Endothelial cell of umbilical vein (primary cell): ENCODE measurements around the gene SPEM1. TPM values are rescaled to one million over a fixed set of nuclear protein-coding genes. Genes with fewer than 3 reads are reported as not detected.

ENCODE experiments used
- BruUV-seq: library from RNA; stranded (reverse); fragments of 400-500 nt; replicated peaks from 2 replicates; lab custom pipeline; 2021; lab: Mats Ljungman, UMichigan
- CTCF ChIA-PET: fragments of 300-600, 350-600 bp; sonication (Branson Sonifier 250); formaldehyde crosslinking; loops from one replicate; lab custom pipeline; 2021; ENCODE audit warnings: antibody characterized with exemption, inconsistent platforms; lab: Charles Lee
- POLR2A ChIA-PET: fragments of 300-600, 350-600 bp; sonication (Branson Sonifier 250); formaldehyde crosslinking; loops from one replicate; lab custom pipeline; 2021; ENCODE audit warnings: antibody characterized with exemption, inconsistent platforms; lab: Charles Lee
- DNase-seq: peaks from one replicate; pipeline ENCODE4 v3.0.0-alpha.2; 2011; ENCODE audit warnings: low read depth, low spot score
- FAIRE-seq: peaks from 2 replicates; lab custom pipeline; 2011; peaks lifted over from hg19 to GRCh38; lab: Jason Lieb, UNC
- H2AFZ ChIP-seq: 2 replicates; pipeline ENCODE4 v1.6.0; 2012; ENCODE audit warnings: low read depth, low read length, control low read depth, inconsistent platforms
- H3K27ac ChIP-seq: 2 replicates; pipeline ENCODE4 v1.5.1; 2011; ENCODE audit warnings: low read depth, mild to moderate bottlenecking, control low read depth, low read length, moderate library complexity; ENCODE audit not compliant: insufficient read depth
- H3K27me3 ChIP-seq, 2 experiments: 2 replicates each; pipeline versions ENCODE4 v1.6.0 to v1.6.1; 2011; ENCODE audit warnings: low read length in 2 of 2, mixed read lengths in 1 of 2; ENCODE audit not compliant: control insufficient read depth in 2 of 2, insufficient read depth in 2 of 2
- H3K36me3 ChIP-seq, 2 experiments: 2 replicates in 1 of 2; 3 replicates in 1 of 2; pipeline ENCODE4 v1.5.1; 2011; ENCODE audit warnings: low read length in 2 of 2, mild to moderate bottlenecking in 1 of 2, moderate library complexity in 1 of 2; ENCODE audit not compliant: control insufficient read depth in 2 of 2, insufficient read depth in 2 of 2; ENCODE audit errors: extremely low read depth in 1 of 2
- H3K4me1 ChIP-seq: 3 replicates; pipeline ENCODE4 v1.5.1; 2011; ENCODE audit warnings: mild to moderate bottlenecking, low read length; ENCODE audit not compliant: control insufficient read depth, insufficient read depth; ENCODE audit errors: extremely low read depth
- H3K4me2 ChIP-seq: 2 replicates; pipeline ENCODE4 v1.6.1; 2011; ENCODE audit warnings: low read length, control low read depth, mixed read lengths; ENCODE audit not compliant: insufficient read depth
- H3K4me3 ChIP-seq, 3 experiments: fragments of 200-600 bp in 1 of 3; sonication (generic), shearing (Covaris generic) in 1 of 3; replicated peaks in 1 of 3; 2 replicates each; pipeline ENCODE4 v1.5.1; 2011 to 2016; ENCODE audit warnings: control low read depth in 3 of 3, low read length in 3 of 3, mild to moderate bottlenecking in 2 of 3, inconsistent platforms in 1 of 3, low read depth in 1 of 3, moderate library complexity in 1 of 3; ENCODE audit not compliant: insufficient read depth in 1 of 3
- H3K79me2 ChIP-seq: 2 replicates; pipeline ENCODE4 v1.6.0; 2012; ENCODE audit warnings: low read length, inconsistent platforms; ENCODE audit not compliant: control insufficient read depth, insufficient read depth
- H3K9ac ChIP-seq: replicated peaks from 2 replicates; pipeline ENCODE3; 2011; ENCODE audit warnings: low read length, control low read depth; ENCODE audit not compliant: insufficient read depth; ENCODE audit errors: extremely low read depth
- H3K9me1 ChIP-seq: replicated peaks from 3 replicates; pipeline ENCODE4 v1.6.0; 2011; ENCODE audit warnings: mild to moderate bottlenecking, low read length; ENCODE audit not compliant: control insufficient read depth, insufficient read depth; ENCODE audit errors: extremely low read depth
- H3K9me3 ChIP-seq: replicated peaks from 2 replicates; pipeline ENCODE4 v1.5.1; 2012; ENCODE audit warnings: low read length, inconsistent platforms; ENCODE audit not compliant: control insufficient read depth, insufficient read depth
- H4K20me1 ChIP-seq: replicated peaks from 2 replicates; pipeline ENCODE3; 2011; ENCODE audit warnings: mild to moderate bottlenecking, low read length; ENCODE audit not compliant: control insufficient read depth, insufficient read depth; ENCODE audit errors: extremely low read depth
- FOS ChIP-seq: IDR thresholded peaks from 2 replicates; pipeline ENCODE4 v1.6.1; 2011; ENCODE audit warnings: mild to moderate bottlenecking, low read length, moderate library complexity, borderline replicate concordance; ENCODE audit not compliant: insufficient read depth
- GATA2 ChIP-seq: IDR thresholded peaks from 2 replicates; pipeline ENCODE4 v1.7.0; 2011; ENCODE audit warnings: low read depth, mild to moderate bottlenecking, moderate library complexity, mixed read lengths, low read length; ENCODE audit not compliant: insufficient read length, insufficient read depth
- JUN ChIP-seq: IDR thresholded peaks from 2 replicates; pipeline ENCODE4 v1.6.1; 2011; ENCODE audit warnings: borderline replicate concordance, low read depth; ENCODE audit not compliant: insufficient read length, insufficient read depth
- MYC ChIP-seq: IDR thresholded peaks from one replicate; pipeline ENCODE4 v1.6.1; 2011; ENCODE audit warnings: mild to moderate bottlenecking, low read depth, low read length
- POLR2A ChIP-seq: IDR thresholded peaks from 2 replicates; pipeline ENCODE4 v1.6.1; 2012; ENCODE audit warnings: low read depth, mild to moderate bottlenecking, control low read depth, low read length
- POLR2AphosphoS5 ChIP-seq: IDR thresholded peaks from 2 replicates; pipeline ENCODE4 v1.6.1; 2012; ENCODE audit warnings: low read depth, mild to moderate bottlenecking, control low read depth, low read length, moderate library complexity; ENCODE audit not compliant: insufficient read depth
- dilution Hi-C: fragments of 300-500 bp; cut with MboI; formaldehyde crosslinking; loops from one replicate; pipeline ENCODE4 v1.15.0; 2019; ENCODE audit warnings: low sequenced_read_pairs; ENCODE audit not compliant: extremely low pct_ligation_motif_present
- intact Hi-C: fragments of 100-400 bp; cut with micrococcal nuclease; formaldehyde crosslinking; loops from one replicate; pipeline ENCODE4 v1.10.0; 2022
- polyA plus RNA-seq, 4 experiments: library from polyadenylated mRNA; depleted of rRNA in 3 of 4; stranded (reverse) in 3 of 4; unstranded in 1 of 4; fragments of >200 nt; gene quantifications; 2 replicates each; pipeline versions ENCODE4 v1.2.1 to v1.2.3, GENCODE V29; 2011 to 2012; ENCODE audit warnings: missing spikeins in 1 of 4
- total RNA-seq: library from RNA; stranded (reverse); gene quantifications from 2 replicates; pipeline ENCODE4 v1.2.3, GENCODE V29; 2021
- TF ChIP-seq, protein P1 (sequence below): IDR thresholded peaks from 2 replicates; pipeline ENCODE4 v1.6.1; 2011; ENCODE audit not compliant: insufficient read depth, insufficient read length
- TF ChIP-seq, protein P2 (sequence below), 2 donors: IDR thresholded peaks; 1 replicate in 1 of 2; 2 replicates in 1 of 2; pipeline ENCODE4 v1.5.1; 2011; ENCODE audit warnings: low read length in 2 of 2, mild to moderate bottlenecking in 2 of 2, moderate library complexity in 2 of 2, control low read depth in 1 of 2, inconsistent platforms in 1 of 2, low read depth in 1 of 2; ENCODE audit not compliant: insufficient read depth in 1 of 2; ENCODE audit errors: extremely low read depth in 1 of 2

Gene SPEM1
- total and polyA plus RNA-seq, 2 donors (not counting 3 experiments of a cell fraction or from before 2014, with no cell fraction given): not detected

DNA sequence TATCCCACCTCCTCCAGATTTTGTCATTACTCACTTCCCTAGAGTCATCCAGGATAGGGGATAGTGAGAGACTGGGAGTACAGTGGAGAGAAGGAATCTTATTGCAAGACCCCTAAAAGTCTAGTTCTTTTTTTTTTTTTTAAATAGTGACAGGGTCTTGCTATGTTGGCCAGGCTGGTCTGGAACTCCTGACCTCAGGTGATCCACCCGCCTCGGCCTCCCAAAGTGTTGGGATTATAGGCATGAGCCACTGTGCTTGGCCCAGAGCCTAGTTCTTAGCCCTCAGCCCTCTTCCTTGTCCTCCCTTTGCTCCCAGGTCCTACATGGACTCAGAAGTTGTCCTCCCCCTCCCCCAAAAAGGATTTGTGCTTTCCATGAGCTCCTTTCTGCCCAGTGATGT, 22.0 kb downstream of the SPEM1 start:
- Histone ChIP-seq H3K79me2 (no peaks in the 10 kb centered on the region), H3K27ac (no peak overlapping the region), H4K20me1 (no peaks in the 10 kb centered on the region), H3K9me3 (no peaks in the 10 kb centered on the region), H3K4me3 (no peak overlapping the region), H3K27me3 (peaks cover 31 to 42% of the 10 kb centered on the region in 2 experiments), H3K4me1 (peaks cover 20% of the 10 kb centered on the region), H3K4me2 (no peak overlapping the region), H2AFZ (no peak overlapping the region), H3K9me1 (no peaks in the 10 kb centered on the region), H3K9ac (no peak overlapping the region), H3K36me3 (no peaks in the 10 kb centered on the region)
- DNase-seq (no peak), FAIRE-seq (no peak)
- ChIA-PET CTCF (interaction anchor here (1.2 to 3.0 kb wide), 3 partner anchors 38 to 119 kb away, joined by 3 to 17 read pairs (median 7); no protein-coding TSS in a partner anchor), POLR2A (no interaction called here)
- dilution Hi-C loops: no loop called here
- no TSS peak for BruUV-seq
- no peak for TF ChIP-seq JUN
- intact Hi-C loops: no loop called here

DNA sequence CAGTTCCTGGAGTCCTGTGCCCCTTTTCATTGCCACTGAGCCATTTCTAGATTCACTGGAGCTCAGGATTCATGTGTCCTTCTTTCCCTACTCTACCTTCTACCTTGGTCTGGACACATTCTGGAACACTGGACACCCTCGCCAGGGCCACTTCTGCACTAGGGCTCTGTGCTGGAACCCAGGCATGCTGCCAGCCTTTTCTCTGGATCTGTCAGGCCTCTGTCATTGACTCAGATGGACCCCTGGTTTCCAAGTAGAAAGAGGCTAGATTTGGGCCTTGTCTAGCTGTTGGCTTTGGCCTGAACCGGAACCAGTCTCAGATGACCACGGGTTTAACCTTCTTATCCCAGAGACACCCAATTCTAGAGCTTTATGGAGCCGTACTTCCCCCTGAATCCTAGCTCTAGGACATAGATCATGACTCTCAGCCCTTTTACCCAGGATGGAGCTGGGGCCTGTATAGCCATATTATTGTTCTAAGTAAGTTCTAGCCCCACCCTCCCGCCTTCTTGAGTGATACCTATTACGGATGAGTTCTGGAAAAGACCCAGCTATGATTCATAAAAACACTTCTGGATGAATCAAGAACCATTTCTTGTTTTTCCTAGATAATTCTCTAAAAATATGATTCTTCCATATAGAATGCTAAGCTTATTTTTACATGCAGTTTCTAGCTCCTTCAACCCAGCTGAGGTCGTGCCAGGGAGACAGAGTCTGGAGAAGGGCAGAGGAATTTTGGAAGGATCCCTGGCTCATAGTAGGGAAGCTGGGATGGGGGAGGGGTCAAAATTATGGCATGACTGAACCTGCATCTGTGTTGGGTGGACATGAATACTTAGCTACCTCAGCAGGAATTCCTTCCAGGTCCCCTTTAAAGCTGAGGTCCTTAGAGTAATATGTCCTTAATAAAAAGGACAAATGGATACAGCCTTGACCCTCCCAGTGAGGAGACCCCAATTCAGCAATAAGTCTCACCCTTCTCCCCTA, 23.7 kb downstream of the SPEM1 start:
- Histone ChIP-seq H3K27me3 (peaks cover 29 to 41% of the 10 kb centered on the region in 2 experiments), H3K27ac (no peak overlapping the region), H3K36me3 (no peaks in the 10 kb centered on the region), H4K20me1 (no peaks in the 10 kb centered on the region), H3K9me1 (no peaks in the 10 kb centered on the region), H3K4me3 (no peak overlapping the region), H3K4me2 (no peak overlapping the region), H2AFZ (no peak overlapping the region), H3K9me3 (no peaks in the 10 kb centered on the region), H3K79me2 (no peaks in the 10 kb centered on the region), H3K4me1 (peaks cover 20% of the 10 kb centered on the region), H3K9ac (no peak overlapping the region)
- dilution Hi-C loops (no loop called here), intact Hi-C loops (no loop called here)
- DNase-seq: peak; percentile 14
- TF ChIP-seq POLR2AphosphoS5 (no peak), GATA2 (no peak), FOS (peak; percentile 31), MYC (no peak), POLR2A (no peak), JUN (no peak)
- TF ChIP-seq, protein P1, sequence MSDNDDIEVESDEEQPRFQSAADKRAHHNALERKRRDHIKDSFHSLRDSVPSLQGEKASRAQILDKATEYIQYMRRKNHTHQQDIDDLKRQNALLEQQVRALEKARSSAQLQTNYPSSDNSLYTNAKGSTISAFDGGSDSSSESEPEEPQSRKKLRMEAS: no peak
- TF ChIP-seq, protein P2, sequence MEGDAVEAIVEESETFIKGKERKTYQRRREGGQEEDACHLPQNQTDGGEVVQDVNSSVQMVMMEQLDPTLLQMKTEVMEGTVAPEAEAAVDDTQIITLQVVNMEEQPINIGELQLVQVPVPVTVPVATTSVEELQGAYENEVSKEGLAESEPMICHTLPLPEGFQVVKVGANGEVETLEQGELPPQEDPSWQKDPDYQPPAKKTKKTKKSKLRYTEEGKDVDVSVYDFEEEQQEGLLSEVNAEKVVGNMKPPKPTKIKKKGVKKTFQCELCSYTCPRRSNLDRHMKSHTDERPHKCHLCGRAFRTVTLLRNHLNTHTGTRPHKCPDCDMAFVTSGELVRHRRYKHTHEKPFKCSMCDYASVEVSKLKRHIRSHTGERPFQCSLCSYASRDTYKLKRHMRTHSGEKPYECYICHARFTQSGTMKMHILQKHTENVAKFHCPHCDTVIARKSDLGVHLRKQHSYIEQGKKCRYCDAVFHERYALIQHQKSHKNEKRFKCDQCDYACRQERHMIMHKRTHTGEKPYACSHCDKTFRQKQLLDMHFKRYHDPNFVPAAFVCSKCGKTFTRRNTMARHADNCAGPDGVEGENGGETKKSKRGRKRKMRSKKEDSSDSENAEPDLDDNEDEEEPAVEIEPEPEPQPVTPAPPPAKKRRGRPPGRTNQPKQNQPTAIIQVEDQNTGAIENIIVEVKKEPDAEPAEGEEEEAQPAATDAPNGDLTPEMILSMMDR (IDR thresholded peaks at IDR 0.05; ENCODE audit: extremely low read depth in 1 of 2, insufficient read depth in 1 of 2, low read depth in 1 of 2, low read length in 2 of 2): no peak
- FAIRE-seq: peak; percentile 54
- ChIA-PET POLR2A (interaction anchor here (1.2 kb wide), 1 partner anchor 40 kb away, joined by 7 read pairs; the partner anchor contains the start of gene POLR2A), CTCF (interaction anchor here (0.9 to 4.1 kb wide), 10 partner anchors 7 to 398 kb away, joined by 3 to 30 read pairs (median 4); partner anchors contain the start of genes TMEM102 and TNFSF13)
- no TSS peak for BruUV-seq
